Activated naive CD4-positive, alpha-beta T cell treated with anti-CD3 and anti-CD28 coated beads, Interleukin-2, amount 50 U/mL, for 16 hours (primary cell): ENCODE data around the gene KCP.
A peak's percentile ranks its signal among the peaks of the same experiment; 100 is the strongest.

Experiments
- DNase-seq: peaks from one replicate; pipeline ENCODE4 v3.0.0-alpha.2; 2020

Gene KCP

DNA sequence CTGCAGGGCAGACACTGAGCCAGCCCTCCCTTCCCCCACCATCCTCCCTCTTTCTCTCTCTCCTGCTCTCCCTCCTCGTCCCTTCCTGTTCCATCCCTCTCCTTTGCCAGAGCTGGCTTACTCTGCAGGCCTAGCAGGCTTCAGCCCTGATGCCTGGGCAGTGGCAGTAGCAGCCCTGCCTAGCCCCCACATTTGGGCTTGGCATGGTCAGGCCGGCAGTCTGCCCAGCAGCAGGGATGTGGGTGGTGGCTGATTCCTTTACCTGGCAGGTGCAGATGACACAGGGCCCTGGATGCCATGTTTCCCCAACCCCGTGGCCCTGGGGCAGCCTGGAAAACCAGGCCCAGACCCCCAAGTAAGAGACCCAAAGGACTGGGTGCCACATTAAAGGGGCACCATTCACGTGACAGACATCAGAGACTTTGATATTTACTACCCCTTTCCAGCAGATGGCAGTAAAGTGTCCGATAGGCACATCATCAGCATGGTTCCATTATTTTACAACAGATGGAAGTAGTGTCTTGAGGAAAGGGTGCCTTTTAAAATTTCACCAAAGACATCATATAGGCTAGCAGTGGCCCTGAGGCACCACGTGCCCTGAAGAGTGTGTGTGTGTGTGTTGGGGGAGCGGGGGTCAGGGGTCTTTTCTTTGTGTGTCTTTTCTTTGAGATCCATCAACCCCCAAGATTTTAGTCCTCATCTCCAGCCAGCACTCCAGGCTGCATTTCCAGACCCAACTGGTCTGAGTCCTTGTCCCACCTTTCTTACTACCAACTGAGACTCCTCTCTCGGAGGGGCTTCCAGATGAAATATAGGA lies 5.9 kb downstream of the KCP start:
- DNase-seq = no peak

GRCh38 chr7:128903621-128904361 lies 6.7 kb downstream of the KCP start:
- no peak for DNase-seq

DNA sequence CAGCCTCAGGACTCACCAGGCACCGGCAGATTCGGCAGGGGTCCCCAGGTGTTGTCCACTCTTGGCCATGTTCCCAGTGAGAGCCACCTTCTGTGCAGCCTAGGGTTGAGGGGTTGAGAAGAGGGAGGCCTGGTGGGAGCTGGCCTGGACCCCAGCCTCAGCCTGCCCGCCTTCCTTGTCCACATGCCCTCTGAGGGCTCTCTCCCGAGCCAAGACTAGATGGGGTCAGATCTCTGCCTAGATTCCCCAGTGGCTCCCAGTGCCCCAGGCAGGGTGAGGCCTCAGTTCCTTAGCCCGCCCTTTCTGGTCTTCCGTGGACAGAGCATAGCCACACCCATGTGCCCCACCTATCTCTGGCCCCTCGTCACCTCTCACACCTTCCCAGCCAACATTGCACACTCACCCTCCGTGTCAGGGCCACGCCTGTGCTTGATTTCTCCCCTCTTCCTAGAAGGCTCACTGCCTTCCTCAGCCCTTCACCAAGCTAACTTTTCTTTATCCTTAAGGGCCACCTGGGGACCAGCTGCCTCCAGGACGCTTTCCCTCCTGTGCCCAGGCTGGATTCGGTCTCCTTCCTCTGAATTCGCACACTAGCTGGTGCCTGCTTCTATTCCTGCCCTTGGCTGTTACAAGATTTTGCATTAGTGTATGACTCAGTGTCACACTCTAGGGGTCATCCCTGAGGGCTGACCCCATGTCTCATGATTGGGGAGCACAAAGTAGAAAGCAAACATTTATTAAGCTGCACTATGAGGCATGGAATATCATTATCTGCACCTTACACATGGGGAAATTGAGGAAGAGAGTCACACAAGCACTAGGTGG lies 7.5 kb downstream of the KCP start:
- DNase-seq = no peak

DNA sequence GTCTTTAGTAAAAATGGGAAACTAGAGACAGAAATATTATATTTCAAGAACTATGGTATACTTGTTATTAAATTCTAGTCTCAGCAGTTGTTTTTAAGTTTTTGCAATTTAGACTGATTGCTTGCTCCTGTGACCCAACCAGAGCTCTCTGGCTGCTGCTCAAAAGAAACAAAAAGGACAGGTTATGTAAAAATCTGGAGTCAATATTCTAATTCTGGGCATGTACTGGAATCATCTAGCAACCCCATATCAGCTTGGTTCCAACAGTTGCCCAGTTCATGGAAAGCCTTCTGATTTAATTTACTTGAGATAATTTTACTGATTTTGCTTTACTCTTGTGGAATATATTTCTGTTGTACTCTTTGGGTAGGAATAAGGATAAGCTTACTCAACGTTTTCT lies 10.3 kb downstream of the KCP start:
- DNase-seq = no peak

GRCh38 chr7:128899392-128899791 lies 11.1 kb downstream of the KCP start:
- DNase-seq = no peak

- no peak for DNase-seq
Observed at GRCh38 chr7:128895320-128895719, 15.2 kb downstream of the KCP start.

- DNase-seq = no peak
Observed at GRCh38 chr7:128894101-128894440, 16.4 kb downstream of the KCP start.

- no peak for DNase-seq
Observed at GRCh38 chr7:128893251-128894100, 17.0 kb downstream of the KCP start.

DNA sequence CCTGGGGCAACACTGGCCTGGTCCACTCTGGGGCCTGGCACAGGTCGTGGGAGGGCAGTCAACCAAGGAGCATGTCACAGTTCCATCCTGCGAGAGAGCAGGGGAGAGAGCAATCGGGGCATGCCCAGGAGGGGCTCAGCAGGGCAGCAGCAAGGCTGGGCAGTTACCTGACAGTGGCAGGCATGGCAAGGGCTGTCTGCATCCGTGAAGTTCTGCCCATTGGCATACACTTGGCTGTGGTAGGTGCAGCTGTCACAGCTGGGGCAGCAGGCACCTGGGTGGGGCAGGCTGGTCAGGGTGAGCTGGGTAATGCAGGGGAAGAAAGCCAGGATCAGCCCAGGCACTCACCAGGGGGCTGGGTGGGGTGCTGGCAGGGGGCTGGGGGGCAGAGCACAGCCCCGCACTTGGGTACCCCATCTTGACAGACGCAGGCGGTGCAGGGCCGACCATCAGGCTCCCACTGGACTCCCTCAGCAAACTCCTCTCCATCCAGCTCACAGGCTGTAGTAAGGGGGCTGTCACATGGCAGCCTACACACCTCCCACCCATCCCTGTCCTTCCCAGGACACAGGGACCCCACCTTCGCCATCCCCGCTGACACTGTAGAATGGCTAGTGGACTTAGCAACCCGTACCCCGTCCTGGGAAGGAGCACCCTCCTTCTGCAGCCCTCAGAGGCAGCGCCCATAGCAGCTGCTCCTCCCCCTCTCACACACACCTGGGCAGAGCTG lies 17.8 kb downstream of the KCP start:
- DNase-seq = no peak

DNA sequence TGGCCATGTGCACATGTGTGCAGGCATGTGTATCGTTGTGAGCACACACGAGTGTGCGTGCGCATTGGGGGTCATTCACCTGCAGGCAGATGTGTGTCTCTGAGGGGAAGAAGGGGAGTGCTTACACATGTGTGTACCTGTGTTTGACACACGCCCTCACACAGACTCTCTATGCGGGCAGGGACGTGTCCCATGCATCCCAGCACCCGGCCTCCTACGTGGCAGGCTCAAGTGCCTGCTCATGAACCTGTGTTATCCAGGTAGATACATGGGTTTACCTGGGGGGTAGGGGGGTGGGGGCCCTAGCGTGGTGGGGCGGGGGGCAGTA lies 18.6 kb downstream of the KCP start:
- DNase-seq = no peak

- peak; percentile 35 for DNase-seq
Observed at GRCh38 chr7:128891110-128891941, 19.2 kb downstream of the KCP start.

DNA sequence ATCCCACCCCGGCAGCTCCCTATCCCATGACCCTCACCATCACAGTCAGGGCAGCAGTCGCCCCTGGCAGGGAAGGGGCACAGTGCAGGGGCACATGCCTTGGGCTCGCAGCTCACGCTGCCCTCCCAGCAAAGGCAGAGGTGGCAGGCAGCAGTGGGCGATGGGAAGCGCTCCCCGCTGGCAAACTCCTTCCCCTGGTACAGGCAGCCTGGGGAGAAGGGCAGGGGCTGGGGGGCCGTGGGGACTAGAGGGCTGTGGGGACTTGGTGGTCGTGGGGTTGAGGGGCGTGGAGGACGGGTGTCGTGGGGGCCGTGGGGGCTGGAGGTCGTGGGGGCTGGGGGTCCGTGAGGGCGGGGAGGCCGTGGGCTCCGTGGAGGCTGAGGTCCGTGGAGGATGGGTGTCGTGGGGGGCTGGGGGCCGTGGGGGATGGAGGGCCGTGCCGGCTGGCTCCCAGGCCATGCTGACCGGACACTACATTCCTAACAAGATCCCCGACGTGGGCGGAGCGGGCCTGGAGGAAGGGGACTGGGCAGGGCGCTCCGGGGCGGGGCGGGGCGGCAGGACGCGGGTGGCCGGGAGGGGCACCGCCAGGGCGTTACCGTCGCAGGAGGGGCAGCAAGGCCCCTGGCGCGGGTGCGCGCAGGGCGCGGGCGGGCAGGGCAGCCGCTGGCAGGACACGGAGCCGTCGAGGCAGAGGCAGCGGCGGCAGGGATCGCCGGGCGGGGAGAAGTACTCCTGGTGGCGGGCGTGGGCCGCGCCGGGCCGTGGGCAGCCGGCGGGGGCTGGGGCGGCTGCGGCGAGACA lies 20.0 kb downstream of the KCP start:
- DNase-seq = no peak

DNA sequence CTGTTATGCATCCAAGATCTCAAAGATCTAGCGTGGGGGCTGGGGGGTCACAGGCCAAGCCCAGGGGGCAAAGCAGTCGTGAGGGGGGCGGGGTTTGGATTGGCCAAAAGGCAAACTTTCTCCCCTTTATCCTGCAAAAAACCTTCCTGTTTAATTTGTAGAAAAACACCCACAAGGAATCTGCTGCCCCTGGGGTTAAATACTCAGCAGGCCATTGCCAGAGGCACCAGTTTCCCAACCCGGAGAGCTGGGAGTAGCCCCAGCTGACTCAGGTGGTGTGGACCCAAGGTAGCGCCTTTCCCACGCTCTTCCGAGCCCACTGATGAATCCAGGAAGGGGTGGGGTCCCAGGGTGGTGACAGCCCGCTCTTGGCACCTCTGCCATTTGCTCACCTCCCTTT lies 21.4 kb downstream of the KCP start:
- DNase-seq = no peak

DNA sequence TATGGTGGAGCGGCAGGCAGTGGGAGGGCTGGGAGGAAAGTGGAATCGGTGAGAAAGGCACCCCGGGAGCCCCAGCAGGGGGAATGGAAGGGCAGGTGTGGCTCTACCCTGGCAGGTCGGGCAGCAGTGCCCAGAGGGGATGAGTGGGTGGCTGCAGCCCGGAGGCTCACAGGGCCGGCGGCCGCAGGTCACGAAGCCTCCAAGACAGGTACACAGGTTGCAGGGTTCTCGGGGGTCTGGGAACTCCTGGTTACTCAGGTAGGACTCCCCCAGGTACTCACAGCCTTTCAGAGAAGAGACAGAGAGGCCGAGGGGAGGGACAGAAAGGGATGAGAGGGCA lies 21.8 kb downstream of the KCP start:
- no peak for DNase-seq

- no peak for DNase-seq
Observed at GRCh38 chr7:128888039-128888755, 22.3 kb downstream of the KCP start.

DNA sequence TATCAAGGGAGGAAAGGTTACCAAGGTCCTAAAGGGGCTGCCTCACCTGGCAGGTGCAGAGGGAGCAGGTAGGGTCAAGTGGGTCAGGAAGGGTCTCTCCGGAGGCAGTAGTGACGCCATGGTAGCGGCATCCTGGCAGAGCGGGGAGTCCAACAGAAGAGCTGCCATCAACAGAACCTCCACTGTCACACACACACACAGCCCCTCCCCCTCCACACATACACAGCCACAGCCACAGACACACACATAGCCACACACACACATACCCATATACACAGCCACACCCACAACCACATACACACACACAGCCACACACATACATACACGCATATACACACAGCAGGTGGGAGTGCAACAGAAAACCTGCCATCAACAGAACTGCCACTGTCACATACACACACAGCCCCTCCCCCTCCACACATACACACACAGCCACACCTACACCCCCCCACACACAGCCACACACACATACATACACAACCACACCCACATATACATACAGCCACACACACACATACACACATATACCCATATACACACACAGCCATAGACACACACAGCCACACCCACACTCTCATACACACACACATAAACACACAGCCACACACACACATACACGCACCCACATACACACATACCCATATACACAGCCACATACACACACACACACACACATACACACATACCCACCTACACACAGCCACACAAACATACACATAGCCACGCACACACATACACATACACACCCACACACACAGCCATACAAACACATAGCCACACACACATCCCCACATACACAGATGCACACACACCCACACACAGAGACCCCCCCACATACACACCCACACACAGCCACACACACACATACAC lies 23.1 kb downstream of the KCP start:
- DNase-seq = no peak

GRCh38 chr7:128886391-128887168 lies 23.9 kb downstream of the KCP start:
- no peak for DNase-seq
